PFSK-1 (cell line): ENCODE data around the gene IFNA1.

ENCODE experiments used
- POLR2AphosphoS5 ChIP-seq: IDR thresholded peaks from 2 replicates; pipeline ENCODE4 v1.6.1; 2012; ENCODE audit warnings: low read depth, mild to moderate bottlenecking, control low read depth, low read length, moderate library complexity
- TAF1 ChIP-seq: IDR thresholded peaks from 2 replicates; pipeline ENCODE4 v1.6.1; 2012; ENCODE audit warnings: low read length, control low read depth, borderline replicate concordance; ENCODE audit not compliant: insufficient read depth
- TF ChIP-seq, protein P1 (sequence below), 2 experiments: IDR thresholded peaks; 2 replicates each; pipeline versions ENCODE4 v1.6.1 to v1.8.0; 2011 to 2012; ENCODE audit warnings: low read depth in 2 of 2, low read length in 2 of 2, control low read depth in 1 of 2, inconsistent platforms in 1 of 2, mild to moderate bottlenecking in 1 of 2, moderate library complexity in 1 of 2; ENCODE audit not compliant: insufficient read depth in 1 of 2

DNA sequence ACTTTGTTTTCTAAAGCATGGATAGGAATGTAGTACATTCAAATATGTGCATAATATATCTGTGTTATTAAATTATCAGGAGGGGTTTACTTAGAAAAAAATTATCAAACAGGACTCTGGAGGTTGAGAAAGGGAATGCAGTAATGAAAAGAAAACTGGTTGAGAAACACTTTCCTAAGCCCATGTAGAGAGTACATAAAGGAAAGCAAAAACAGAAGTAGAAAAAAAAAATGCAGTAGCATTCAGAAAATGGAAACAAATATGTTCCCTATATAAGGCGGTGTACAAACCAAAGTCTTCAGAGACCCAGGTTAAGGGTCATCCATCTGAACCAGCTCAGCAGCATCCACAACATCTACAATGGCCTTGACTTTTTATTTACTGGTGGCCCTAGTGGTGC lies 31.4 kb upstream of the IFNA1 start, which contains the start of gene IFNA8:
- TF ChIP-seq POLR2AphosphoS5 (no peak), TAF1 (no peak)
- TF ChIP-seq, protein P1, sequence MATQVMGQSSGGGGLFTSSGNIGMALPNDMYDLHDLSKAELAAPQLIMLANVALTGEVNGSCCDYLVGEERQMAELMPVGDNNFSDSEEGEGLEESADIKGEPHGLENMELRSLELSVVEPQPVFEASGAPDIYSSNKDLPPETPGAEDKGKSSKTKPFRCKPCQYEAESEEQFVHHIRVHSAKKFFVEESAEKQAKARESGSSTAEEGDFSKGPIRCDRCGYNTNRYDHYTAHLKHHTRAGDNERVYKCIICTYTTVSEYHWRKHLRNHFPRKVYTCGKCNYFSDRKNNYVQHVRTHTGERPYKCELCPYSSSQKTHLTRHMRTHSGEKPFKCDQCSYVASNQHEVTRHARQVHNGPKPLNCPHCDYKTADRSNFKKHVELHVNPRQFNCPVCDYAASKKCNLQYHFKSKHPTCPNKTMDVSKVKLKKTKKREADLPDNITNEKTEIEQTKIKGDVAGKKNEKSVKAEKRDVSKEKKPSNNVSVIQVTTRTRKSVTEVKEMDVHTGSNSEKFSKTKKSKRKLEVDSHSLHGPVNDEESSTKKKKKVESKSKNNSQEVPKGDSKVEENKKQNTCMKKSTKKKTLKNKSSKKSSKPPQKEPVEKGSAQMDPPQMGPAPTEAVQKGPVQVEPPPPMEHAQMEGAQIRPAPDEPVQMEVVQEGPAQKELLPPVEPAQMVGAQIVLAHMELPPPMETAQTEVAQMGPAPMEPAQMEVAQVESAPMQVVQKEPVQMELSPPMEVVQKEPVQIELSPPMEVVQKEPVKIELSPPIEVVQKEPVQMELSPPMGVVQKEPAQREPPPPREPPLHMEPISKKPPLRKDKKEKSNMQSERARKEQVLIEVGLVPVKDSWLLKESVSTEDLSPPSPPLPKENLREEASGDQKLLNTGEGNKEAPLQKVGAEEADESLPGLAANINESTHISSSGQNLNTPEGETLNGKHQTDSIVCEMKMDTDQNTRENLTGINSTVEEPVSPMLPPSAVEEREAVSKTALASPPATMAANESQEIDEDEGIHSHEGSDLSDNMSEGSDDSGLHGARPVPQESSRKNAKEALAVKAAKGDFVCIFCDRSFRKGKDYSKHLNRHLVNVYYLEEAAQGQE (IDR thresholded peaks at IDR 0.05; ENCODE audit: insufficient read depth in 1 of 2, low read depth in 2 of 2, low read length in 2 of 2): no peak
